GM21576 (cell line): ENCODE results near the gene TTC38.
A peak's percentile ranks its signal among the peaks of the same experiment; 100 is the strongest.
"Not testable (repeated sequence)": the region's sequence is repeated elsewhere in the genome, so short reads cannot be mapped to it uniquely, and the experiment has no call there.

Experiments
- ATAC-seq: cut with Tn5 transposase; IDR thresholded peaks from one replicate; pipeline ENCODE4 v1.9.1; 2021; ENCODE audit warnings: mild to moderate bottlenecking, moderate library complexity; ENCODE audit not compliant: unreplicated experiment

The TTC38 gene

DNA sequence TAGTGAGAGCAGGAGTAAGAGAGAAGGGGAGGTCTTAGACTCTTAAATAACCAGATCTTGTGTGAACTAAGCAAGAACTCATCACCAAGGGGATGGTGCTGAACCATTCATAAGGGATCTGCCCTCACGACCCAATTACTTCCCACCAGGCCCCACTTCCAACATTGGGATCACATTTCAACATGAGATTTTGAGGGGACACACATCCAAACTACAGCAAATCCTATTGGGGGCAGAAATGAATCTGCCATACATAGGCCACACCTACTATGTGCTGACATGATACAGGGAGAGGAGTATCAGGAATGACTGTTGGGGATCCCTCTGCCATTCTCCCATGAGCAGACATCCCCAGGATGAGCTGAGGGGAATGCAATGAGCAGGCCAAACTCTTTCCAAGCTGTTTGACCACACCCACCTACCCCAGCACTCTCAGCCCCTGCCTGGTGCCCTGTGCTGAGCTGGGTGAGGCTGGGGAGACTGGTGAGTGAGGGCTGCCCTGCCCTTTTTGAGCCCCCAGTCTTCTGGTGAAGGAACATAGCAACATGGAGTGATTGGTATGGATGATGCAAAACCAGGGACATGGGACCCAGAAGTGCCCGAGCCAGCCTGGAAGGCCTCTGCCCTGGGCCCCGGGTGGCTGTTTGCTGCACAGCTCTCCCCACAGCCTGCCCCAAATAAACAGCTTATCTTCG, 27.6 kb downstream of the TTC38 start:
- no peak for ATAC-seq

DNA sequence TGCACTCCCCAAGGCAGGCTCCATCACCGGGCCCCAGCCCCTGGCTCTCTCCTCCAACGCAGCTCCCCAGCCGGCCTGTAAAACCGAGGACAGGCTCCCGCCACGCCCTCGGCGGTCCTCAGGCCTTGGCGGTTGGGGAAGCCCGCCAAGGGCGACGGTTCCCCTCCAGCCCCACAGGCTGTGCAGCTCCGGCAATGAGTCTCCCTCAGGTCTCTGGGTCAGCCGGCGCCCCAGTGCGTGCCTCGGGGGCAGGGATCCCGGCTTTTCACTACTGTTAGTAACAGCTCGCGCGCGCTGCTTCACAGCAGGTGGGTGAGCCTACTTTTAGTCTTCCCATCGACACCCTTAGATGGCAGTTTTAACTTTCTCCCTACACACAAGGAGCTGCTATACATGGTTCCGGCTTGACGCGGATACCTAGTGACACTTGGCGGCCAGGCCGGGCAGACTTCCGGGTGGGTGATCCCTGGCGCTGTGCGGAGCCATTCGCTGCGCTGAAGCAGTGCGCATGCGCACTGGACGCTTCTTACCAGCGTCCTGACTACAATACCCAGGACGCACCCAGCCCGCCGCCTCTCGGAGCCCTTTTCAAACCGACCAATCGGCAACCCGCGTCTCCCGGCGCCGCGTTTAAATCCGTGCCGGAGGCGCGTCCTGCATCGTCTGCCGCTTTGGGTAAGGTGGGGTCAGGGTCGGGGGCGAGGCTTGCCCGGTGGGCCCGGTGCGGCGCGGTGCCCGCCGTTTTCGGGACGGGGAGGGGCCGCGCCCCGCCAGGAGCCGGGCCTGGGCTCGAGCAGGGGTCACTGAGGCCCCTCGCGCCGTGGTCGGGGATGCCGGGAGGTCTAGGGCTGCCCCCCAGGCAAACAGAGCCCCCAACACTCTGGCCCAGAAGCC, 28.7 kb downstream of the TTC38 start, which contains the start of gene GTSE1:
TSS of gene GTSE1 (plus strand) at position 614 of the 894 bp plus-strand sequence. CDS start 531 bp downstream, outside the sequence.
- ATAC-seq: peak; percentile 79

DNA sequence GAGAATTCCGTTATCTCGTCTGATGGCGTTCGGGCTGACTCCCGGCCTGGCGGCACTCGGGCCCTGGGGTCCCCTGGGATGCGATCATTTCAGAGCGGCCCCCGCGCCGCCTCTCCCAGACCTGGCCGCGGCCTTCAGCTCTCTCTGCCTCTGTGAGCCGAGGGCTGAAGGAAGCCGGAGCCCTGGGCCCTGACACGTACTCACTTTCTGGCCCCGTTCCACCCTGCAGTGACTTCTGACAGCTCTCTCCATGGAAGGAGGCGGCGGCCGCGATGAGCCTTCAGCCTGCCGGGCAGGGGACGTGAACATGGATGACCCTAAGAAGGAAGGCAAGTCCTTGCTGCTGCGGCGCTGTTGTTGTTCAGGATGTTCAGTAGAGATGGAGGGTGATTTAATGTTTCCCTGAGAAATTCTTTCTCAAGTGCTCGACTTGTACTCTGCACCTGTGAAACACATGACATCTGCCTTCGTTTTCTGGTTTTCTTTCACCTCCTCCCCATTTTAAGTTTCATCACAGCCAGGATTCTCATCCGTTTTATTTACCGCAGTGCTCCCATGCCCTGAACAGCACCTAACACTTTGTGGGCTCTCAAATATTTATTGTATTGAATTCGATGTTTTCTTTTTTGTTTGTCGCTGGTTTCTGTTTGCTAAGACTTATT, 29.5 kb downstream of the TTC38 start:
- peak; percentile 5 for ATAC-seq

DNA sequence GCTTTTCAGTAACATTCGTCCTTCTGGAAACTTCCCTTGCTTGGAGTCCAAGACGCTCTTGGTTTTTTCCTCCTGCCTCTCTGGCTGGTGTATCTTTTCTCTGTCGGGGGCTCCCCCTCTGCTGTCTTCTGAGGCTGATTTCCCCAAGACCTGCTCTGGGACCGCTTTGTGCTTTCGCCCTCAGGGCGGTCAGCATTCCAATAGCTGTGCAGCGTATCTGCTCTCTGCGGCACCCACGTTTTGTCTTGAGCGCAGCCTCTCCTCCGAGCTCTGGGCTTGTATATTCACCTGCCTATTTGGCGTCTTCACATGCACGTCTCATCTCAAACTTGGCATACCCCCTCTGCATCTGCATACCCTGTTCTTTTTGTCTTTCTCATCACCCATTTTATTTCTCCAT, 31.3 kb downstream of the TTC38 start:
- no peak for ATAC-seq

DNA sequence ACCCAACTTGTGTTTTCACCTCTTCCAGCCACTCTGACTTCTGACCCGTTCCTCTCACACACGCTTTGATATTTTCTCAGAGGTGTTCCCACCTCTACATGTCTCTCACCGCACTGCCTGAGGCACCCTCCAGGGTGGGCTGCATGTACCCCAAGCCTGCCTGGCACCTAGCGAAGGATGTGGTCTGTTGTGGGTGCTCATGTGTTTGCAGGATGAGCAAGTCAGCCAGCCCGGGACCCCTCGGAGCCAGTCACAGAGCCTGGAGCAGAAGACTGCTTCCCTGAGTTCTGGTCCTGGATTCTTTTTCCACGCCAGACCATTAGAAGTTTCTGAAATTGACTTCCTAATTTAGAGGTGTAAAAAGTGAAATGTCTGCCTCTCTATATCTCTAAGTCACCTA, 32.7 kb downstream of the TTC38 start:
- ATAC-seq: no peak

DNA sequence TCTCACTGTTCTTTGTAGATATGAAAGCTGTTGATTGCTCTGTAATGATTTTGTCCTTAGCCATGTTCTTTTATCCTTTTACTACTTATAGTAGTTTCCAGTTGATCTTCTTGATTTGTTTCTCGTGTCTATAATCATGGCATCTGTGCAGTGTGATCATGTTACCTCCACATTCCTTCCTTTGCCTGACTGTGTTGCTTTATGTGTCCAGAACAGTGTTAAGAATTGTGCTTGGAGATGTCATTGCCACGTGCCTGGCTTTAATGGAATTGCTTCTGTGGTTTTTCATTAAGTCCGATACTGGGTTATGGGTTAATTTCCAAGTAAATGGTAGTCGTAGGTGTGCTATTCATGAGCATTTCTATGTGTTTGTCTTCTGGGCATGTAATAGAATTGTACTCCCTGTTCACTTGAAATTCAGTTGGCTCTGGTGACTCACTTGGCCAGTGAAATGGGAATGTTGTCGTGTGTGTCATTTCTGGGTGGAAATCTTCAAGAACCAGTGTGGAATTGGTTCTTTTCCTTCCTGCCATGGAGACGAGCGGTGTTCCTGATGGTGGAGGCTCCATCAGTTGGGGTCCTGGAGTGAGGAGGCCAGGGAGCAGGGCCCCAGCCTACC, 35.6 kb downstream of the TTC38 start:
- ATAC-seq: no peak

DNA sequence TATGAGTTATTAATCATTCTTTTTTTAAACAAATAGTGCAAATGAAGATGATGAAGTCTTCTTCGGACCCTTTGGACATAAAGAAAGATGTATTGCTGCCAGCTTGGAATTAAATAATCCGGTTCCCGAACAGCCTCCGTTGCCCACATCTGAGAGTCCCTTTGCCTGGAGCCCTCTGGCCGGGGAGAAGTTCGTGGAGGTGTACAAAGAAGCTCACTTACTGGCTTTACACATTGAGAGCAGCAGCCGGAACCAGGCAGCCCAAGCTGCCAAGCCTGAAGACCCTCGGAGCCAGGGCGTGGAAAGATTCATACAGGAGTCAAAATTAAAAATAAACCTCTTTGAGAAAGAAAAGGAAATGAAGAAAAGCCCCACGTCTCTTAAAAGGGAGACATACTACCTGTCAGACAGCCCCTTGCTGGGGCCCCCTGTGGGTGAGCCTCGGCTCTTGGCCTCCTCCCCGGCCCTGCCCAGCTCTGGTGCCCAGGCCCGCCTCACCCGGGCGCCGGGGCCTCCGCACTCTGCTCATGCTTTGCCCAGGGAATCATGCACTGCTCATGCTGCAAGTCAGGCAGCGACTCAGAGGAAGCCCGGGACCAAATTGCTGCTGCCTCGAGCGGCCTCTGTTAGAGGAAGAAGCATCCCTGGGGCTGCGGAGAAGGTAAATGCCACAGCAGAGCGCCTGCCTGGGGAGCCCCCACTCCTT, 40.6 kb downstream of the TTC38 start:
- no peak for ATAC-seq

DNA sequence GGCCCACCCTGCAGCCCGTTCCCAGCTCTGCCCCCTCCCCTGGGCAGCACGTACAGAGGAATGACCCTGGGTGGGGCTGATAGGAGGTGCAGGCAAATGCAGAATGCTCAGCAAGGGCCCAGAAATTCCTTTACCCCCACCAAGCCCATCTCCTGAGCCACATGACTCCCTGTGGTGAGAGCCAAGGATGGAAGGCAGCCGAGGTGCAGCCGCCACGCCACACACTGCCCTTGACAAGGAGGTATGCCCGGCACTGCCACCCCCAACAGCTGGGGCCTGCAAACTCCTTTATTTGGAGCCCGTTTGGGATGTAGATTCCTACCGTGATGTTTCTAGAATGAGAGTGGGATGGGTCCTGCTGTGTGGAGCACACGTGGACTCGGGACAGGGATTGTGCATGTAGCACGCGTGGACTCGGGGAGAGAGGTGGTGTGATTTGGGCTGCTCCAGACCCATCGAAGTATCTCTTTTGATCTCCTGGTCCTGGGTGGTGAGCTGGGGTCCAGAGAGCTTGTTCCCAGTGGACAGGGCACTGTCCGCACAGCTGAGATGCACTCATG, 41.8 kb downstream of the TTC38 start:
- ATAC-seq: no peak

DNA sequence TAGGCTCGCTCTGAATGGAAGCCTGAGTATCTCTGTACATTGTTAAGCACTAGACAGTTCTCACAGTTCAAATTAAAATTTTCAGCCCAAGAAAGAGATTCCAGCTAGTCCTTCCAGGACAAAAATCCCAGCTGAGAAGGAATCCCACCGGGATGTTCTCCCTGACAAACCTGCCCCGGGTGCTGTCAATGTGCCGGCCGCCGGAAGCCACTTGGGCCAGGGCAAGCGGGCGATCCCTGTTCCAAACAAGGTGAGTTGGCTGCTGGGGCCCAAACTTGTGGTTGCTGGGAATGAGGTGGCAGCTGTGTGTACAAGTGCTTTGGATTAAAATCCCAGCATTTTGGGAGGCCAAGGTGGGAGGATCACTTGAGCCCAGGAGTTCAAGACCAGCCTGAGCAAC, 44.2 kb downstream of the TTC38 start:
- ATAC-seq: no peak

GRCh38 chr22:46312848-46313247, 45.0 kb downstream of the TTC38 start:
- ATAC-seq: not testable (repeated sequence)

GRCh38 chr22:46315976-46316375, 48.2 kb downstream of the TTC38 start:
- ATAC-seq: no peak

DNA sequence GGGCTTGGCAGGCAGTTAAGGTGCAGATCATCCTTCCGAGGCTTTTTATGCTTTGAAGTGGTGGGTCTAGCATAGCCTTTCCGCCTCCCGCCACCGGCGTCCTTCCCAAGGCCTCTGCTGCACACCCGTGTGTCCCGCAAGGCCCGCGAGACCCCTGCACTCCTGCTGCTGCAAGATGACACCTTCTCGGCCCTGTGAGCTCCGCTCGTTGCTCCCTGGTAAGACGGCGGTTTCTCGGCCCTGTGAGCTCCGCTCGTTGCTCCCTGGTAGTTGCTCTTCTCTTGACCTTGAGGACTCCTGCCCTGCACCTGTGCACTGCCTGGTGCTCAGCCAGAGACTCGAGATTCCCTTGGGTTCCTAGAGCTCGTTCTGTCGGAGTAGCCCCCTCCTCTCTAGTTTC, 49.8 kb downstream of the TTC38 start:
- ATAC-seq: no peak

- no peak for ATAC-seq
Observed at GRCh38 chr22:46318576-46318975, 50.8 kb downstream of the TTC38 start.

GRCh38 chr22:46319319-46319718, 51.5 kb downstream of the TTC38 start:
- no peak for ATAC-seq

DNA sequence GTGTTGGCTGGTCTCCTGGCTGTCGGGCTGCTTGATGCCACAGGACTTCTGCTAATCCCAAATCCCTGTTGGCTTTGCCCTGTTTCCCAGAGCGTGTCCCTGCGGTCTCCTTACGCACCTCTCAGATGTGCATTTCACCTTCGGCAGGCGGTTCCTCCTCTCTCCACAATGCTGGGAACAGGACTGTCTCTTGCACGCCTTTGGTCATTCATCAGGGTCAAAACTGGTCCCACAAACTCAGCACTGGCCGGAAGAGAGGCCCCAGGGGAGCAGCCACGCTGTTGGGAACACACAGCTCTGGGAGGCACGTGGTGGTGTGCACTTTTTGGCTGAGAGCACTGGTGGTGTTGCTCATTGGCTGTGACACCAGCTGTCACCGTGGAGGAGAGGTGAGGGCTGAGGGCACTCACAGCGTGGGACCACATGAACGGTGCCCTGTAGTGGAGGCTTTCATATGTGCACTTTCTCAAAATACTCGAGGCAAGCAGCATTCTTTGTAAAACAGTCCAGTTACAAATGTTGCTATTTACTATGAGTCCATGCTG, 52.4 kb downstream of the TTC38 start:
- no peak for ATAC-seq

DNA sequence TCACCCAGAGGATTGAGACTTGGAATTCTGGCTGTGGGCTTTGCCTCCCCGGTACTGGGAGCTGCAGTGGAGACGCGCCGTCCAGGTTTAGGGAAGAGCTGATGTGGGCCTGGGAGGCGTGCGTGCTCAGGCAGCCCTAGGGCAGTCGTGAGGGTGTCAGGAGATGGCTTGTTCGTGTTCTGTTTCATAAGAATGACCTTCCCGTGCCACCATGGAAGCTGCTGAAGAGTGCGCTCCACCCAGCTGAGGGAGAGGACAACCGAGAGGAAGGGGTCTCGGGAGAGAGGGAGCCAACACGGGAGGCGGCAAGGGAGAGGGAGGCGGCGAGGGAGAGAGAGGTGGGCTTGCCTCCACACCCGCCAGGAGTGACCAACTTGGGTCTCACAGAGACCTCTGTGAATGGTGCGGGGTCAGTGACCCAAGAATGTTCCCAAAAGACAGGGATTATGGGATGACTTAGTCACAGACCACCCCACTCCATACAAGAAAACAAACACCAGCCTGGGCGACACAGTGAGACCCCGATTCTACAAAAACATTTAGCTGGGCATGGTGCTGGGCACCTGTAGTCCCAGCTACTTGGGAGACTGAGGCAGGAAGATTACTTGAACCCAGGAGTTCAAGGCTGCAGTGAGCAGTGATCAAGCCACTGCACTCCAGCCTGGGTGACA, 53.0 kb downstream of the TTC38 start:
- ATAC-seq: no peak

- ATAC-seq: no peak
Observed at GRCh38 chr22:46322711-46323110, 54.9 kb downstream of the TTC38 start.

DNA sequence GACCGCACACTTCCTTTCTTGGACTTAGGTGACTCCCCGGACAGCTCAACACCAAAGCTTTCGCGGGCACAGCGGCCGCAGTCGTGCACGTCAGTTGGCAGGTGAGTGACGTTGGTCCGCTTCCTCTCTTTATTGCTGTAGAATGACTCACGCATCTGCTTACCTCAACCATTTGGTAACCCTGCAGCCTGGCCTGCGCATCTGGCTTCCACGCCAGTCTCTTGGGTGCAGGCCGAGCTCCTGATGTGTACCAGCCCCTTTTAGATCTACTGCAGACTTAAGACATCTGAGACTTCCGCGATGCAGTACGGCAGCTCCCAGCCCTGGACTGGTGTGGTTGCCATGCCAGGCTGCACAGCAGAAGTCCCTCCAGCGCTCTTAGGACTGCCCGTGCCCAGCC, 55.4 kb downstream of the TTC38 start:
- no peak for ATAC-seq

DNA sequence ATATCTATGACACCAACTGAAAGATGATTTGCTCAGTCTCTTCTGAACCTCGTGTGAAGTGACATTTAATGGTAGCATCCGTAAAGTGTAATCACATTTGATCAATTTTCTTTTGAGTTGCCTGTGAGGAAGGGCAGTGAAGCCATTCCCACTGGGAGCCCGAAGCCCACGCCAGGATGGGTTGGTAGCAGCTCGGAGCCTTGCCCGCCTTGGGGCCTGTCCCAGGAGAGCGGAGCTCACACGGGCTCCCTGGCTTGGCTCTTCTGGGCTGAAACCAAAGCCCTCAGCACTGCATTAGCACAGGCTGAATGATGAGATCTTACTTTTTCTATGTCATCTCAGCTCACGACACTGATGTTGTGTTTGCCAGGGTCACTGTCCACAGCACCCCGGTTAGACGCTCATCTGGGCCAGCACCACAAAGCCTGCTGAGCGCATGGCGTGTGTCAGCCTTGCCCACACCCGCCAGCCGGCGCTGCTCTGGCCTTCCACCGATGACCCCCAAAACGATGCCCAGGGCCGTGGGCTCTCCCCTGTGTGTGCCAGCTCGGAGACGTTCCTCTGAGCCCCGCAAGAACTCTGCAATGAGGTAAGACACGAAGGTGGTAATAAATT, 58.4 kb downstream of the TTC38 start:
- no peak for ATAC-seq
